Cardiac septum (tissue), 1 donor: ENCODE results near the gene CLIP2. TPM values are rescaled to one million over a fixed set of nuclear protein-coding genes. Genes with fewer than 3 reads are reported as not detected.
"Not testable (repeated sequence)": the region's sequence is repeated elsewhere in the genome, so short reads cannot be mapped to it uniquely, and the experiment has no call there.

Source experiments
- DNase-seq: peaks from one replicate; pipeline ENCODE4 v3.0.0-alpha.2; 2020; ENCODE audit warnings: low spot score
- intact Hi-C: fragments of 100-400 bp; cut with DNase I; formaldehyde crosslinking; loops from one replicate; pipeline ENCODE4 v1.14.0; 2022
- total RNA-seq: library from RNA; stranded (reverse); fragmentation: NEBNext Ultra II Directional; extraction: Animal tissue kit (Norgen Biotek cat#: 25700); gene quantifications from one replicate; pipeline ENCODE4 v1.2.1, GENCODE V29; 2021
- donor health status: DM: no; HTN: no; CAD: no.

CLIP2 gene
- total RNA-seq, 1 donor from 2014 or later: 9.9 TPM

DNA sequence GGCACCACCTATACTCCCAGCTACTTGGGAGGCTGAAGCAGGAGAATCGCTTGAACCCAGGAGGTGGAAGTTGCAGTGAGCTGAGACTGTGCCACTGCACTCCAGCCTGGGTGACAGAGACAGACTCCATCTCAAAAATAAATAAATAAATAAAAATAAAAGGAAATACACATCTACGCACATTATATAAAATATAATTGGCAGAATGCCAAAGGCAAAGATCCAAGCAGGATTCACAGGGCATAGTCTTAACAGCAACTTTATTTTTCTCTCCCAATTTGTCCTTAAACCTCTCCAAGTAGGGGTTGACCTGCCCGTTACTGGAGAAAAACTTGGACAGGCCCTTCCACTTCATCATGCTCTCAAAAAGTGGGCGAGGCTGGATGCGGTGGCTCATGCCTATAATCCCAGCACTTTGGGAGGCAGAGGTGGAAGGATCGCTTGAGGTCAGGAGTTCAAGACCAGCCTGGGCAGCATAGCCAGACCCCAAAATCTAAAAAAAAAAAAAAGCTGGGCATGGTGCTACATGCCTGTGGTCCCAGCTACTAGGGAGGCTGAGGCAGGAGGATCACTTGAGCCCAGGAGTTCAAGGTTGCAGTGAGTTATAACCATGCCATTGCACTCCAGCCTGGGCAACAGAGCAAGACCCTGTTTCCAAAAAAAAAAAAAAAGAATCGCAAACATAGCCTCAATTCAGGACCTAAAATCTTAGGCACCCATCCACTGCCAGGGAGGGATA, 125.6 kb downstream of the CLIP2 start:
- not testable (repeated sequence) for DNase-seq
- intact Hi-C loops: loop anchor here (5.0 kb wide), 1 partner anchor 628 kb away; no protein-coding TSS in a partner anchor

DNA sequence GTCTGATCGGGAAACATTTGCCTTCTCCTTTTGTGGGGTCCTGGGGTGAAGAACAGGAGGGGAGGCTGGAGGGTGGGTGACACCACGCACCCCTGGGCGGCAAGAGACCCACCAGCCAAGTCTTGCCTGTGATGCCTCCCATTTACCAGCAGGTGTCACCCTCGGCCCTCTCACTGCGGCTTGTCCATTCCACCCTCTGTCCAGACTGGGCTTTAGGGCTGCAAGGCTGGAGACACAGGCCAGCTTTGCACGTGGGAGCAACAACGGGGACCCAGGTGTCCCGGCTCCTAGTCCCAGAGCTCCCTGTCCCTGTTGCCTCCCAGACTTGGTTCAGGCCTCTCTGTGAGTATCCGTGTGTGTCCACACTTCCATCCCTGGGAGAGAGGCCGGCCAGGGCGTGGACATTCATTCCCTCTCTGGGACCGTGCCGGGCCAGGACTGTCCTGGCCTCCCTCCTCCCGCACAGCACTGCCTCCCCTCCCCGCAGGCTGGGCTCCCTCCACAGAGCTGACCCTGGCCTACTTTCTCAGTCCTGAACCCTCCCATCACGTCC, 128.3 kb downstream of the CLIP2 start:
- intact Hi-C loops: loop anchor here (2.0 to 5.0 kb wide), 2 partner anchors 149 to 625 kb away; no protein-coding TSS in a partner anchor
- DNase-seq: peak; percentile 86

DNA sequence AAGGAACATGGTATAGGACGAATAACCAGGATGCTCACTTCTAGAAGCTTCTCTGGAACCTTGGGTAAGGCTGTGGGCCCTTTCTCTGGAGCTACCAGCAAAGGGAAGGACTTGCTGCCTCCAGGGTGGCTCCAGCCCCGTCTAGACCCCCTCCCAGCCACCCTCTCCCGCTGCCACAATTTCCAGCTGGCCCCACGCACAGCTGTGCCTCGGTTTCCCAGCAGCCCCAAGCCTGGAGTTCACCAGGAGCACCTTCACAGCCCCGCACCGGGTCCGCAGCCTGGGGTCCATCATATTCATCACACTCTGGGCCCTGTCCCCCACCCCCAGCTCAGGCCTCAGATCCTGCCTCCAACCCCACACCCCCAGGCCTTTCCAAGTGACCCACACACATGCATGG, 128.9 kb downstream of the CLIP2 start:
- intact Hi-C loops: loop anchor here (5.0 kb wide), 1 partner anchor 624 kb away; no protein-coding TSS in a partner anchor
- DNase-seq: no peak

DNA sequence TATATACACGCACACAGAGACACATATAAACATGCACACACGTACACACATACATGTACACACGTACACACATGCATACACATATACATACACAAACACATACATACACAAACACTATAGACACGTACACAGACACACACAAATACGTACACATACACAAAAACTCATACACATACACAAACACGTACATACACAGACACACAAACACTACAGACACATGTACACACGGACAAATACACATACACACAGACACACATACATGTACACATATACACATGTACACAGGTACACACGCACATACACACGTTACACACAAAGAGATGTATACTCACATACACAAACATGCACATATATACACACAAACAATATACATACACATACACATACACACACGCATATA, 129.3 kb downstream of the CLIP2 start:
- intact Hi-C loops: loop anchor here (5.0 kb wide), 1 partner anchor 624 kb away; no protein-coding TSS in a partner anchor
- no peak for DNase-seq

DNA sequence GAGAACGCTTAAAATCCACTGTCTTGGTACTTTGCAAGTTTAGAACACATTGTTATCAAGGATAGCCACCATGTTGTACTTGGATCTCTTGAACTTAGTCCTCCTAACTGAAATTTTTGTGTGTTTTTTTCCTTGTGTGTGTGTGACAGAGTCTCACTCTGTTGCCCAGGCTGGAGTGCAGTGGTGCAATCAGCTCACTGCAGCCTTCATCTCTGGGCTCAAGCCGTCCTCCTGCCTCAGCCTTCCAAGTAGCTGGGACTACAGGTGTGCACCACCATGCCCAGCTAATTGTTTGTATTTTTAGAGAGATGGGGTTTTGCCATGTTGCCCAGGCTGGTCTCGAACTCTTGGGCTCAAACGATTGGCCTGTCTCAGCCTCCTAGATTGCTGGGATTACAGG, 130.0 kb downstream of the CLIP2 start:
- not testable (repeated sequence) for DNase-seq
- intact Hi-C loops: loop anchor here (5.0 kb wide), 1 partner anchor 623 kb away; no protein-coding TSS in a partner anchor

DNA sequence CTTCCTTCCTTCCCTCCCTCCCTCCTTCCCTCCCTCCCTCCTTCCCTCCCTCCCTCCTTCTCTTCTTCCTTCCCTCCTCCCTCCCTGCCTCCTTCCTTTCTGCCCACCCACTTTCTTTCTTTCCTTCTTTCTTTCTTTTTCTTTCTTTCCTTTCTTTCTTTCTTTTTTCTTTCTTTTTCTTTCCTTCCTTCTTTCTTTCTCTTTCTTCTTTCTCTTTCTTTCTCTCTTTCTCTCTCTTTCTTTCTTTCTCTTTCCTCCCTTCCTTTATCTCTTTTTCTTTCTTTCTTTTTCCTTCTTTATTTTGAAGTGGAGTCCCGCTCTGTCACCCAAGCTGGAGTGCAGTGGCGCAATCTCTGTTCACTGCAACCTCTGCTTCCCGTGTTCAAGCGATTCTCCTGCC, 130.8 kb downstream of the CLIP2 start:
- intact Hi-C loops: no loop called here
- no peak for DNase-seq

DNA sequence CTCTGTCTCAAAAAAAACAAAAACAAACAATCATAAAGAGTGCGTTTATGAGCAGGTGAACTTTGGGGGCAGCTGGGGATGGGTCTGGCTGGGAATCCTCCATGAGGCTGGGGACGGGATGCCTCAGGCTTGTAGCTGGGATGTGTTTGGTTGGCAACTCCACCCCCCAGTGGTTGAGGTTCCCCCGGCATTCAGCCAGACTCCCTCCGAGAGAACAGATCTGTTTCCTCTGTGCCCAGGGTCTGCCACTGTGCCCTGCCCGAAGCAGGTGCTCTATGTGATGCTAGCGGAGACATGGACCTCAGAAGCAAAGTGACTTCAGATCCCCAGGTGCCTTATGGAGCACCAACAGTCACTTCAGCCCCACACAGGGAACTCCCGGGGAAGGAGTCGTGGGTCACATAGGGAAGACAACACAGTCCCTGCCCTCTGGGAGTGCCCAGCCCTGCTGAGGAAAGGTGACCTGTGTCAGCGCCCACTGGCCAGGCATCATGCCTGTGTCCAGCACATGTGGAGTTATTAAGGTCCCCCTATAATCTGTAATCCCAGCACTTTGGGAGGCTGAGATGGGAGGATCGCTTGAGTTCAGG, 135.2 kb downstream of the CLIP2 start:
- no peak for DNase-seq
- intact Hi-C loops: no loop called here

DNA sequence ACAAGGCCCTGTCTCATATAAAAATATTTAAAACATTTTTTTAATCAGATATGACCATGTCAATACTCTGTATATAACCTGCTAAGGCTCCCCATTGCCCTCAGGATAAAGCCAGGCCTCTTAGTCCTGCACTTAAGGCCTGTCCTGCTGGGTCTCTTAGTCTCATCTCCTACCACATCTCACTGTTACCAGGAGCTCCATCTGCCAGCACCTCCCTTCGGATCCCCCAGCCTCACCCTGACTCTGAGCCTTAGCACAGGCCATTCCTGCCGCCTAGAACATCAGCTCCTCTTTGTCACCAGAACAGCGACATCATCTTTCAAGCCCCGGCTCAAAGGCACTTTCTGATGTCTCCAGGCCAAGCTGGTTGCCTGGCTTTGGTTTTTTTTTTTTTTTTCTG, 138.8 kb downstream of the CLIP2 start:
- intact Hi-C loops: no loop called here

DNA sequence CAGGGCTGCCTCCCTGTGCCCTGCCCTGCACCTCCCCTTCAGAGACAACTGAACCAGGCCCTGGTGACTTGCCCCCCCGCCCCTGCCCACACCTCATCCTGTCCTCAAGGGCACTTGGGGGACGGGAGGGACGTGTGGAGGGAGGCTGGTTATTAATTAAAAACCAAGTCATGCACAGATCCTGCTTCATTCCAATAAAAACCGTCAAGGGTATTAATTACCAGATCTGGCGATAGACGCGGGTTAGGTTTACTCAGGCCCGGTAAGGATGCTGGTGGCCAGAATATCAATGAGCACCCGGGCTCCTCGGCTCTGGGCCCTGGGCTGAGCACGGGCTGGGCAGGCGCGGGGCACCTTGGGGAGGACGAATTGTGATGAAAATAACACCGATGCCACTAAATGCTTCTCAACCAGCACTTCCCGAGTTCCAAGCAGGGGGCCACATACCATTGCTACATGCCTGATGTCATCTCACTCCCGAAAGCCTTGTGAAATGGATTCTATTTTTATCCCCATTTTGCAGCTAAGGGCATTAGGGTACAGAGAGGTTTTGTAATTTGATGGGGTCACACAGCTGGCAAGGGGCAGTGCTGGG, 140.0 kb downstream of the CLIP2 start:
- no peak for DNase-seq
- intact Hi-C loops: no loop called here

More for the DNA sequence above, 138.8 kb downstream of the CLIP2 start:
- no peak for DNase-seq

DNA sequence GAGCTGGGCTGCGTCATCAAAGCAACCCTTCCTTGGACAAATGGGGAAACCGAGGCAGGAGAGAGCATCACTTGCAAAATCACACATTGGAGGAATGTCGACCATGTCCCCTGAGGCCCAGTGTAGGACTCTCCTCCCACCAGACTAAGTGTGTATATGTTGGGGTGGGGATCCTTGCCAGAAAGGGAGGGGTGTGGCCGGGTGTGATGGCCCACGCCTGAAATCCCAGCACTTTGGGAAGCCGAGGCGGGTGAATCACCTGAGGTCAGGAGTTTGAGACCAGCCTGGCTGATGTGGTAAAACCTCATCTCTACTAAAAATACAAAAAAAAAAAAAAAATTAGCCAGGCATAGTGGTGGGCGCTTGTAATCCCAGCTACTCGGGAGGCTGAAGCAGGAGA, 141.2 kb downstream of the CLIP2 start:
- DNase-seq, intact Hi-C loops: not testable (repeated sequence)

DNA sequence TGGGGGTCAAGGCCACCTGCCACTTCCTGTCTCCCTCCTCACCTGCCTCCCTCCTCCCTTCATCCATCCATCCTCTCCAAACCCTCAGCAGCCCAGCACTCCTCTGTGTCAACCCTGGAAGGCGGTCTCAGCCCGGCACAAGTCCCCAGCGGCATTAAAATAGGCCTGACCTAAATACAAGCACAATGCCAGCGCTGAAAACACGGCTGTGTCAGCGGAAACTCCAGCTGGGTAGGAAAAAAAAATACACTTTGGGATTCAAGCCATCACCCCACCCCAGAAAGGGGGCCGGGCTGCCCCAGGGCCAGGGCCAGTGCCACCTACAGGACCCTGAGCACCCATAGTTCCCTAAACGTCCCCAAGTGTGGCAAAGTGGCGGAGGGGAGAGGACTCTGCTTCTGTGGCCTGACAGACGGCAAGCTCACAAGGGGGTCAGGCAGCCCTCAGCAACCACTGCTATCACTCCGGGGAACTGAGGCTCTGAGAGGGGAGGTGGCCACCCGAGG, 141.8 kb downstream of the CLIP2 start:
- intact Hi-C loops: no loop called here
- no peak for DNase-seq

DNA sequence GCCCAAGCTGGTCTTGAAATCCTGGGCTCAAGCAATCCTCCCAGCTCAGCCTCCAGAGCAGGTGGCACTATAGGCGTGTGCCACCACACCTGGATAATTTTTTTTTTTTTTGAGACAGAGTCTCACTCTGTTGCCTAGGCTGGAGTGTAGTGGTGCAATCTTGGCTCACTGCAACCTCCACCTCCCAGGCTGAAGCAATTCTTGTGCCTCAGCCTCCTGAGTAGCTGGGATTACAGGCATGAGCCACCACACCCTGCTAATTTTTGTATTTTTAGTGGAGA, 148.0 kb downstream of the CLIP2 start:
- intact Hi-C loops, DNase-seq: not testable (repeated sequence)

DNA sequence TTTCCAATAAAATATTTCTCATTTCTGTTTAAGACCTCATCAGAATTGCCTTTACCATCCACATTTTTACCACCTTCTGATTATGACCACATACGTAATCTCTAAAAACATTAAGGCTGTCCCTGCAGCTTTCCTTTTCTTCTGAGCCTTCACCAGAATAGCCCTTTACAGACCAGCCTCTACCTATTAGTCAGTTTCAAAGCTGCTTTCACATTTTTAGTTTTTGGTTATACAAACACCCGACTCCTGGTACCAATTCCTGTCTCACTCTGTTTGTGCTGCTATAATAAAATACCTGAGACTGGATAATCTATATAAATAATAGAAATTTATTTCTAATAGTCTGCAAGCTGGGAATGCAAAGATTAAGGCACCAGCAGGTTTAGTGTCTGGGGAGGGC, 149.1 kb downstream of the CLIP2 start:
- DNase-seq: no peak
- intact Hi-C loops: no loop called here

DNA sequence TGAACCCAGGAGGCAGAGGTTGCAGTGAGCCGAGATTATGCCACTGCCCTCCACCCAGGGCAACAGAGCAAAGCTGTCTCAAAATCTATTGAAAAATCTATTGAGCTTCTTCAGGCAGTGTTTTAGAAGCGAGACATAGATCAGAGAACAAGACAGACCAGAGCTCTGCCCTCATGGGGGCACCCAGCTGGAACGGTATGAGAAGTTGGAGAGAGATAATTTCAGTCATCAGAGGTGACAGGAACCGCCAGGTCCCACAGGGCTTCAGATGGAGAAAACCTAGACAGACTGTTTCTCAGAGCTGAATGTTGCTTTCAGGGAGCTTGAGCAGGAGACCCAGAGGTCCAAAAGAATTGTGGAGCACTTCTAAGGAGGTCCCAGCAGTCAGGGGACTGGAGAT, 150.3 kb downstream of the CLIP2 start:
- DNase-seq: no peak
- intact Hi-C loops: no loop called here

DNA sequence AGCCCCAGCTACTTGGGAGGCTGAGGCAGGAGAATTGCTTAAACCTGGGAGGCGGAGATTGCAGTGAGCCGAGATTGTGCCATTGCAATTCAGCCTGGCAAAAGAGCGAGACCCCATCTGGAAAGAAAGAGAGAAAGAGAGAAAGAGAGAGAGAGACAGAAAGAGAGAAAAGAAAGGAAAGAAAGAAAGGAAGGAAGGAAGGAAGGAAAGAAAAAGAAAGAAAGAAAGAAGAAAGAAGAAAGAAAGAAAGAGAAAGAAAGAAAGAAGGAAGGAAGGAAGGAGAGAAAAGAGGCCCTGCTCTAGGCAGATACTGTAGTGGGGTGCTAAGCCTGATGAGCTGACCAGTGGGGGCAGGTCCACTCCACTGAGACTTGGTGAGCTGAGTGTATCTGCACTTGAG, 150.9 kb downstream of the CLIP2 start:
- intact Hi-C loops: loop anchor here (10.0 kb wide), 1 partner anchor 125 kb away; no protein-coding TSS in a partner anchor
- not testable (repeated sequence) for DNase-seq

DNA sequence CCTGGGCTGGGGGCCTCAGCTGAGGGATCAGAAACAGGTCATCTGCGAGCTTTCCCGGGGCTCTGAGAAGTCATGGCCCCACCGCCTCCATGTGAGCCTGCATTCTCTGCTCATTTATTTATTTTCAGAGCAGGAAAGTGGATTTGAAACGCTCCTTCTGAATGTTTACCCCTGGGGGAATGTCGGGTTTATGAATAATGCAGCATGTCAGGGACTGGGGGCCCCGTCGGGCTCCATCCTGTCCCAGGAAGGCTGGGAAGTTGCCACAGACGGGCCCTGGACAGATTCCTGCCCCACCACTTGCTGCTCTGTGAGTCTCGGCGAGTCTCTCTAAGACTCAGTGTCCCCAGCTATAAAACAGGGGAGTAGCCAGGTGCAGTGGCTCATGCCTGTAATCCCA, 152.6 kb downstream of the CLIP2 start:
- intact Hi-C loops: loop anchor here (10.0 kb wide), 1 partner anchor 123 kb away; no protein-coding TSS in a partner anchor
- no peak for DNase-seq

DNA sequence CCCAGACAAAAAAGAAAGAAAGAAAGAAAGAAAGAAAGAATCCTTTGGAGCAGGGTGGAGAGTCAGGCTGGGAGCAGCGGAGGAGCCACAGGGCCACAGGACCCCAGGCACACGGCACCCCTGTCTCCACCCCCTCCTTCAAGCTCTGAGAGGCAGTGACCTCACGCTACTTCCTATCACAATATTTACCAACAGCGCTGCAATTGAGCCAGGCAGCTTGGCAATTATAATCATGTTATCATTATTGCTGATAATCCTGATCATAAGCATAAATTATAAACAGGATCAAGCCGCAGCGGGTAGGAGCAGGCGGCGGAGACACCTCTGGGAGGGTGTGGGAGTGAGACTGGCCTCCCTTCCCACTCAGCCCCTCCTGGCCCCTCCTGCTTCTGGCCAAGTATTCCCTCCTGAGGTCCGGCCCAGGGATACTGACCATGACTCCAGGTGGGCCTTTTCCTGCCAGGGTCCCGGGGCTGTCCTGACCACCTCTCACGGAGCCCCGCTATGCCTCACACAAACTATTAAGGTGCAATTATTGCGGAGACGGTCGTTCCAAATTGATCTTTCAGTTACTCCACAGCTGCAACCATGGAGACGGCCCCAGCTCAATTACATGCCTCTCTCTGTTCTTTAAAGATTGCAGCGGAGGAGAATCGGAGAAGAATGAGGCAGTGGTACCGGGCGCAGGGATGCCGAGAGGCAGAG, 154.5 kb downstream of the CLIP2 start:
- no peak for DNase-seq
- intact Hi-C loops: loop anchor here (10.0 kb wide), 1 partner anchor 121 kb away; no protein-coding TSS in a partner anchor

DNA sequence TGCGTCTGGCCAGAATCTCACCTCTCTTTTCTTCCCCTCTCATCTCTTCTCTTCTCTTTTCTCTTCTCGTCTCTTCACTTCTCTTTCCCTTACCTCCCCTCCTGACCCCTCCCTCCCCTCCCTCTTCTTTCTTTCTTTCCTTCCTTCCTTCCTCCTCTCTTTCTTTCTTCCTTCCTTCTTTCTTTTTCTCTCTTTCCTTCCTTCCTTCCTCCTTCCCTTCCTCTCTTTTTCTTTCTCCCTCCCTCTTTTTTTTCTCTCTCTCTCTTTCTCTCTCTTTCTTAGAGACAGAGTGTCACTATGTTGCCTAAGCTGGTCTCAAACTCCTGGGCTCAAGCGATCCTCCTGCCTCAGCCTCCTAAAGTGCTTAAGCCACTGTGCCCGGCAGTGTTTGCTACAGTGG, 159.9 kb downstream of the CLIP2 start:
- intact Hi-C loops: loop anchor here (10.0 kb wide), 1 partner anchor 116 kb away; no protein-coding TSS in a partner anchor
- DNase-seq: no peak

DNA sequence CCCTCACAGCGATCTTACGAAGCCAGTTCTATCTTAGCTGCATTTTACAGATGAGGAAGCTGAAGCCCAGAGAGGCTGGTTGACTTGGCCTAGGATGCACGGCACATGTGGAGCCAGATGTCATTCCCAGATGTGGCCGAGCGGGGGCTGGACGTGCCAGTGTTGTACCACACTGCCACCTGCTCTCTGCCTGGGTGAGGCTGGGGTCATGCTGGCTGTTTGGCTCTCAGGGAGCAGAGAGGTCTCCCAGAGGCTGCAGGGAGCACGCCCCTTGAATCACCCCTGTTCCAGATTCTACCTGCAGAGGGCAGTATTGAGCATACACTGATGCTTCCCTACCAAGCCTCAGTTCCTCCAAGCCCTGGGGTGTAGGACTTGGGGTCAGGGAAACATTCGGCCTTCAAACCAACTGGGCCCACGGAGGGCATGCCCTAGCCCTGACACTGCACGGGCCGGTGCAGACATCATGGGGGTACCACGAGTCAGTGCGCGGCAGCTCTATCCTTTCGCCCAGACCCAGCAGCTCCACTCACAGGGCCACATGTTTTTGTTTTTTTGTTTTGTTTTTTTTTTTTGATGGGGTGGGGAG, 160.7 kb downstream of the CLIP2 start:
- DNase-seq: no peak
- intact Hi-C loops: loop anchor here (10.0 kb wide), 1 partner anchor 115 kb away; no protein-coding TSS in a partner anchor
